GM18499 (cell line): ENCODE data around the gene ILRUN.
"Not testable (repeated sequence)": the region's sequence is repeated elsewhere in the genome, so short reads cannot be mapped to it uniquely, and the experiment has no call there.

ENCODE experiments used
- ATAC-seq: cut with Tn5 transposase; IDR thresholded peaks from one replicate; pipeline ENCODE4 v1.9.1; 2021; ENCODE audit warnings: moderate number of reproducible peaks; ENCODE audit not compliant: insufficient read depth, unreplicated experiment

Gene ILRUN

GRCh38 chr6:34696739-34697543 is at the start of gene ILRUN:
Gene ILRUN, minus strand, starts transcription at chr6:34696767. Its CDS starts 164 bp downstream, at chr6:34696603.
- no peak for ATAC-seq

- no peak for ATAC-seq
These were observed 48.9 kb upstream of the ILRUN start for GRCh38 chr6:34745277-34746103.

- ATAC-seq: not testable (repeated sequence)
These were observed 47.7 kb upstream of the ILRUN start for GRCh38 chr6:34744294-34744647.

DNA sequence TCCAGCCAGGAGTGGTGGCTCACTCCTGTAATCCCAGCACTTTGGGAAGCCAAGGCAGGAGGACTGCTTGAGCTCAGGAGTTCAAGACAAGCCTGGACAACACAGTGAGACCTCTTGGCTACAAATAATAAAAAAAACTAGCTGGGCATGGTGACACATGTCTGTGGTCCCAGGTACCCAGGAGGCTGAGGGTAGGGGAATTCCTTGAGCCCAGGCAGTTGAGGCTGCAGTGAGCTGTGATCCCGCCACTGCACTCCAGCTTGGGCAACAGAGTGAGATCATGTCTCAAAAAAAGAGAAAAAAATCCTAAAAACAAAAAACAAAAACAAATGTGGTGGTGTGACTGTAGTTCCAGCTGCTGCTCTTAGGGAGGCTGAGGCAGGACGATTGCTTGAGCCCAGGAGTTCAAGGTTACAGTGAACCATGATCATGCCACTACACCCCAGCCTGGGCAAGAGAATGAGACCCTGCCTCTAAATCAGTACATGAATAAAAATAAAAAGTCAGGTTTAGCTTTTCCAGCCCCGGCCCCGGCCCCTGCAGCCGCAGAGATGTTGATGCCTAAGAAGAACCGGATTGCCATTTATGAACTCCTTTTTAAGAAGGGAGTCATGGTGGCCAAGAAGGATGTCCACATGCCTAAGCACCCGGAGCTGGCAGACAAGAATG is 47.2 kb upstream of the ILRUN start:
- ATAC-seq: no peak

- ATAC-seq: no peak
These were observed 45.5 kb upstream of the ILRUN start for GRCh38 chr6:34742094-34742493.

DNA sequence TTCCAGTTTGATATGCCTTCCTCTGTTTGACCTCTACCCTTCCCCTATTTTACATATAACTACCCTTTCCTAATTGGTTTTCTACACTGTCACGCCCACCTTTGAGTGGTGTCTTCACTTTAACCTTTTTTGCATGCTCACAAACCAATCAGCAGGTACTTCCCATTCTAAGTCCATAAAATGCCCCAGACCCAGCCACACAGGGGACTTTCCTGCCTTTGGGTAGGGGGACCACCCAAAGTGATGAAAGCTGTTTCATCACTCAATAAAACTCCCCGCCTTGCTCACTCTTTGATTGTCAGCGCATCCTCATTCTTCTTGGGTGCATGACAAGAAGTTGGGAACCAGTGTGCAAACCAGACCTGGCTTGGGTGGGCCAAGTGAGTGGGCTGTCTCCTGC is 40.3 kb upstream of the ILRUN start:
- ATAC-seq: no peak

DNA sequence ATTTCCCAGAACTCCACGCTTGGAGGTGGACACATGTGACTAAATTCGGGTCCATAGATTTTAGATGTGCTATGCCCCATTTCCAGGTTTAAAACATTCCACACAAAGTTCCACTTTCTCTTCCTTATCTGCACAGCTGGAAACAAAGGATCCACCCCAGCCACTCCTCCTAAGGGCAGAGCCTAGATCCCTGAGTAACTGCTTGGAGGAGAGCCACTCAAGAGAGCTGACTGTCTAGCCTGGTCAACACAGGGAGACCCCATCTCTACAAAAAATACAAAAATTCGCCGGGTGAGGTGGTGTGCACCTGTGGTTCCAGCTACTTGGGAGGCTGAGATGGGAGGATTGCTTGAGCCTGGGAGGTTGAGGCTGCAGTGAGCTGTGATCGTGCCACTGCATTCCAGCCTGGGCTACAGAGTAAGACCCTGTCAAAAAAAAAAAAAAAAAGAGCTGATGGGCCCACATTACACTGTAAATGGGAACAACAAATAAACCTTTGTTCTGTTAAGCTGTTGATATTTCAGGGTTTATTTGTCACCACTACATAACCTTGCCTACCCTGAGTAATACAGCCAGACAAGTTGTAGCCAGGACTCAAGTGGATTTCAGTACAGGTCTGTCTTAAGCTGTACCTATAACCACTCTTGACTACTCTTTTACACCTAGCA is 35.0 kb upstream of the ILRUN start:
- no peak for ATAC-seq

GRCh38 chr6:34729631-34730470 is 33.3 kb upstream of the ILRUN start:
- ATAC-seq: no peak

GRCh38 chr6:34726055-34726454 is 29.5 kb upstream of the ILRUN start:
- ATAC-seq: no peak

DNA sequence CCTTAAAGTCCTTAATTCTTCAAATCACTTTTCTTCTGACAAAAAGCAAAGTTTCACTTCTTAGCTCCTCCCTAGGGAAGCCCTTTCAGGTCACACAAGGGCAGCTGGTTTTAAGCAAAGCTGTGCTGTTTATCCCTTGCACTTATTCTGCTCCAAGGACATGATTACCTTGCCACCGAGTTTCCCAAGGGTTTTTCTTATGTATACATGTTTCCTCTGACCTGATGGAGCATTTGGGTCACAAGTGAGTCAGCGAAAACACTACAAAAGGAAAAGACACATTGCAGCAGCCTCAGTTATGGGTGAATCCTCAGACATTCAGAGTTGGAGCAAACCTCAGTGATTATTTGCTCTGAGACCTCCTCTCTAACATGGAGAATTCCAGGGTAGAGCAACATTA is 26.6 kb upstream of the ILRUN start:
- ATAC-seq: no peak

DNA sequence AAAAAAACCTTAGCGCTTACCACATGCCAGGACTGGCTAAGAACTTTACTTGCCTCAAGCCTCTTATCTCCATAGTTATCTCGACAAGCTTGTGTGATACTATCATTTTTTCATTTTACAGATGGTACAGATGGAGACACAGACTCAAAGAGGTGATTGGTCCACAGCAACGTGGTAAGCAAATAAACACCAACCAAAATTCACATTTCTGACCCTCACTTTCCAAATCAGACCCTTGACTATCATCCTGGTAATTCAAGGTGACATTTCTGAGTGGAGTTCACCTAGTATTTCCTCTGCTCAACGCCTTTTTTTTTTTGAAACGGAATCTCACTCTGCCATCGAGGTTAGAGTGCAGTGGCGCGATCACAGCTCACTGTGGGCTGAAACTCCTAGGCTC is 25.9 kb upstream of the ILRUN start:
- ATAC-seq: no peak

DNA sequence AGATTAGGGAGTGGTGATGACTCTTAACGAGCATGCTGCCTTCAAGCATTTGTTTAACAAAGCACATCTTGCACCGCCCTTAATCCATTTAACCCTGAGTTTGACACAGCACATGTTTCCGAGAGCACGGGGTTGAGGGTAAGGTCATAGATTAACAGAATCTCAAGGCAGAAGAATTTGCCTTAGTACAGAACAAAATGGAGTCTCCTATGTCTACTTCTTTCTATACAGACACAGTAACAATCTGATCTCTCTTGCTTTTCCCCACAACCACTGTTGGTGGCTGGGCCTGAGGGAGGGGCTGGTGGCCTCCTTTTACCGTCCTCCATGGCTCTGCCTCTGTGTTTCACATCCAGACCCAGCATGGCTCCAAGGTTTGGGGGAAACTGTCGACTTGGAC is 23.6 kb upstream of the ILRUN start:
- not testable (repeated sequence) for ATAC-seq

GRCh38 chr6:34719646-34720045 is 23.1 kb upstream of the ILRUN start:
- not testable (repeated sequence) for ATAC-seq

DNA sequence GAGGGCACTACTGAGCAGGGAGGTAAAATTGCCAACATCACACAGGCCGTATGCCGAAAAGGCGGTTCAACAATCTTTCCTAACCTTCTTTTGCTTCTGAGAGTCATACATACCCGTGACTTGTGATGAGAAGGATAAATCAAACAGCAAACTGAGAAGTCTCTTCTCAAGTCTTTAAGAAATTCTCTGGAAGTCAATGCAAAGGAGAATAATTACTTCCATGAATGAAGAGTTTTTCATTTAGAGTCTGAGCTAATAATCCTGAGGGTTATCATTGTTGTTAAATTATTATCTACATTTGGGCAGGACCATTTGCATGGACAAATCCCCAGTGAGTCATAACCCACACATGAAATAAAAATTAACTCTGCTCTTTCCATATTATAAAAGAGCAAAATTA is 22.4 kb upstream of the ILRUN start:
- no peak for ATAC-seq

- no peak for ATAC-seq
These were observed 20.9 kb upstream of the ILRUN start for GRCh38 chr6:34717466-34717865.

GRCh38 chr6:34714663-34715062 is 18.1 kb upstream of the ILRUN start:
- ATAC-seq: no peak

DNA sequence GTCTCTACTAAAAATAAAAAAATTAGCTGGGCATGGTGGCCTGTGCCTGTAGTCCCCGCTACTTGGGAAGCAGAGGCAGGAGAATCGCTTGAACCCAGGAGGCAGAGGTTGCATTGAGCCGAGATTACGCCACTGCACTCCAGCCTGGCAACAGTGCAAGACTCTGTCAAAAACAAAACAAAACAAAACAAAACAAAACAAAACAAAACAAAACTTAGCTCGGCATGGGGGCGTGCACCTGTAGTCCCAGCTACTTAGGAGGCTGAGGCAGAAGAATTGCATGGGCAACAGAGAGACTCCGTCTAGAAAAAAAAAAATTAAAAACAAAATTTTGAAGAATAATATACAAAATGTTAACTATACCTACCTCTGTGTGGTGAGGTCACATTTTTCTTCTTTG is 16.3 kb upstream of the ILRUN start:
- ATAC-seq: not testable (repeated sequence)

DNA sequence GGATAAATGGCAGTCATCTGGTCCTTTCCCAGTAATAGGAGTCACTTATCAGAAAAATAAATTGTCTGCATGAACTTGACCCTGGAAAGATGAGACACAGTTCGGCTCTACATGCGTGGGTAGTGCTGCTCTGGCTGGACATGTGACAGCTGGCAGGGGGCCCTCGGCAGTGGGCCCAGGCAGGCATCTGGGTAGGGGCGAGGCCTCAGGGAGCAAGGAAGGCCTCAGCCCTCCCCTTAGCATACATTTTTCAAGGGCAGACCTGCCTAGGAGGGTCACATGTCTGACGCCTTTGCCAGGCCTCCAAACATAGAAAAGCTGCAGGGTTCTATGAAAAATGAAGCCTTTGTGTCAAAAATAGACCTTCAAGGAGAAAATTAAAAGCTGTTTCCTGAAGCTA is 12.8 kb upstream of the ILRUN start:
- no peak for ATAC-seq

DNA sequence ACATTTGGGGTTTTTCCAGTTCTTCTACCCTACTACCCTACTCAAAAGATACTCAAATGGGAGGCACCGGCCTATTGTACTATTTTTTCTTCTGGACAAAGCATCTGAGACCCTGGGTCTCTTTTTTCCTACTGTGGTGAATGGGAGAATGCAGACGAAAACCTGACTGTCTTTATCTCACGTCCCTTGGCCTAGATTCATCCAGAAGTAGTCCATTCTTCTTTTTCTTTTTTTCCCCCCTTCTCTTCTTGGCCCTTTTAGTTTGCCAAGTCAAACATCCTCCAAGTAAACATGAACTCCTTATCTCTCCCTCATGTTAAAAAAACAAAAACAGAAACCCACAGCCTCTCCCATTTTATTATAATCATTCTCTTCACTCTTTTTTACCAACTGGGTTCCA is 8.7 kb upstream of the ILRUN start:
- ATAC-seq: no peak

GRCh38 chr6:34701199-34701598 is 4.6 kb upstream of the ILRUN start:
- ATAC-seq: no peak
